Vagina (tissue), 2 donors: ENCODE measurements around the gene IGFBP2. TPM values are rescaled to one million over a fixed set of nuclear protein-coding genes. Genes with fewer than 3 reads are reported as not detected.

Experiments
- DNase-seq, 2 donors: peaks; one replicate each; pipeline ENCODE4 v3.0.0-alpha.2; 2017; ENCODE audit errors: extremely low spot score in 2 of 2
- H3K27ac ChIP-seq: fragments of 200-600 bp; sonication (generic); one replicate; pipeline ENCODE4 v1.5.1; 2019
- H3K27me3 ChIP-seq: fragments of 200-600 bp; sonication (generic); one replicate; pipeline ENCODE4 v1.5.1; 2019
- H3K36me3 ChIP-seq, 2 donors: fragments of 200-600 bp; sonication (generic); one replicate each; pipeline ENCODE4 v1.5.1; 2017 to 2019
- H3K4me1 ChIP-seq: fragments of 200-600 bp; sonication (generic); one replicate; pipeline ENCODE4 v1.5.1; 2019
- H3K4me3 ChIP-seq, 2 donors: fragments of 200-600 bp; sonication (generic); 1 replicate in 1 of 2; 2 replicates in 1 of 2; pipeline ENCODE4 v1.5.1; 2016 to 2019
- H3K9me3 ChIP-seq: fragments of 200-600 bp; sonication (generic); one replicate; pipeline ENCODE4 v1.5.1; 2019
- CTCF ChIP-seq, 3 experiments: fragments of 450-650 bp in 2 of 3; fragments of 200-600 bp in 1 of 3; sonication (generic) in 1 of 3; IDR thresholded peaks; one replicate each; pipeline ENCODE4 v1.5.1; 2017 to 2019; ENCODE audit warnings: antibody characterized with exemption in 3 of 3, mild to moderate bottlenecking in 2 of 3, moderate library complexity in 2 of 3
- POLR2A ChIP-seq, 2 donors: fragments of 450-650 bp; IDR thresholded peaks; one replicate each; pipeline ENCODE4 v1.6.1; 2017; ENCODE audit warnings: antibody characterized with exemption in 2 of 2, mild to moderate bottlenecking in 2 of 2, moderate library complexity in 2 of 2
- POLR2AphosphoS5 ChIP-seq, 2 donors: sonication (generic); formaldehyde crosslinking; IDR thresholded peaks; one replicate each; pipeline ENCODE4 v1.9.0; 2017; ENCODE audit warnings: antibody characterized with exemption in 2 of 2, mild to moderate bottlenecking in 2 of 2, low read depth in 1 of 2; ENCODE audit not compliant: insufficient read depth in 1 of 2
- intact Hi-C: fragments of 100-400 bp; cut with DNase I; formaldehyde crosslinking; loops from one replicate; pipeline ENCODE4 v1.15.1; 2023
- total RNA-seq: library from RNA; depleted of rRNA; stranded (reverse); fragments of >200 nt; gene quantifications from one replicate; pipeline ENCODE4 v1.2.3, GENCODE V29; 2016

The IGFBP2 gene
- total RNA-seq, 1 donor from 2014 or later = 82.7 TPM

DNA sequence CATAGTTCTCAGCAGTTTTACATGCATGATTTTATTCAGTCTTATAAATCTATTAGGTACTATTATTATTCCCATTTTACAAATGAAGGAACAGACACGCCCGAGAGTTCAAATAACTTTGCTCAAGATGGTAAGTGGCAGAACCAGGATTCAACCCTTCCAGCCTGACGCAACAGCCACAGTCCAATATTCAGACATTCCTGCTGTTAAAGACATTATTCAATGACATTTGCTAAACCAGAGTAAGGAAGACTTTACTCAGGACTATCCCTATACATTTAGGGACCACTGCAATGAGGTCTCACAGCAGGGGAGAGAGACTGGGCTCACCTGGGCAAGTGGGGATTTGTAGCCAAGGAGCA is 29.4 kb upstream of the IGFBP2 start:
- TF ChIP-seq POLR2A (IDR thresholded peaks at IDR 0.05) (no peak), CTCF (IDR thresholded peaks at IDR 0.05) (no peak), POLR2AphosphoS5 (IDR thresholded peaks at IDR 0.05; ENCODE audit: insufficient read depth in 1 of 2, low read depth in 1 of 2) (no peak)
- H3K4me1 ChIP-seq = peaks cover 6% of the 10 kb centered on the region
- no peaks in the 10 kb centered on the region for H3K27me3 ChIP-seq
- no peak for DNase-seq
- H3K36me3 ChIP-seq = no peaks in the 10 kb centered on the region
- H3K27ac ChIP-seq = no peak overlapping the region
- no peaks in the 10 kb centered on the region for H3K9me3 ChIP-seq
- no peak overlapping the region for H3K4me3 ChIP-seq
- intact Hi-C loops = no loop called here

DNA sequence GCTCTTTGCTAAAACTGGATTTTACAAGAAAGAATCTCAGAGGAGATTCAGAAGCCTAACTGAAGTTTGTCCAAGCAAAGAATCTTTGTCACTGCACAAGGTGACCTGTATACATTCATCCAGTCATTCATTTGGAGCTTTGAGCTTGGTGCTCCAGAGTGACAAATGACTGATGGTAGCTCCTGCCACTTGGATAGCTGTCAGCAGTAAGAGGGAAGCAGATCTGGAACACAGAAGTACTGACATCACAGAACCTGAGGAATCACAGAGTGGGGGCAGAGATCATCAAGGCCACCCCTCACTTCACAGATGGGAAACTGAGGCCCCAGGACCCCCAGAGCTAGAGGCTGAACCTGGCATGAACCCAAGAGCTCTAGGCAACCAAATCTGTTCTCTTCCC is 28.8 kb upstream of the IGFBP2 start:
- Histone ChIP-seq H3K27ac (no peak overlapping the region), H3K4me3 (no peak overlapping the region), H3K4me1 (peaks cover 6% of the 10 kb centered on the region), H3K27me3 (no peaks in the 10 kb centered on the region), H3K36me3 (no peaks in the 10 kb centered on the region), H3K9me3 (no peaks in the 10 kb centered on the region)
- no peak for TF ChIP-seq POLR2A (IDR thresholded peaks at IDR 0.05)
- no peak for TF ChIP-seq POLR2AphosphoS5 (IDR thresholded peaks at IDR 0.05; ENCODE audit: insufficient read depth in 1 of 2, low read depth in 1 of 2)
- no peak for TF ChIP-seq CTCF (IDR thresholded peaks at IDR 0.05)
- intact Hi-C loops = no loop called here
- DNase-seq = no peak

GRCh38 chr2:216606551-216607276 is 26.5 kb upstream of the IGFBP2 start:
- Histone ChIP-seq H3K27ac (no peak overlapping the region), H3K27me3 (no peaks in the 10 kb centered on the region), H3K4me3 (no peak overlapping the region), H3K9me3 (no peaks in the 10 kb centered on the region), H3K36me3 (no peaks in the 10 kb centered on the region), H3K4me1 (peaks cover 6% of the 10 kb centered on the region)
- intact Hi-C loops = no loop called here
- no peak for DNase-seq
- no peak for TF ChIP-seq CTCF (IDR thresholded peaks at IDR 0.05)
- no peak for TF ChIP-seq POLR2A (IDR thresholded peaks at IDR 0.05)
- TF ChIP-seq POLR2AphosphoS5 (IDR thresholded peaks at IDR 0.05; ENCODE audit: insufficient read depth in 1 of 2, low read depth in 1 of 2) = no peak

DNA sequence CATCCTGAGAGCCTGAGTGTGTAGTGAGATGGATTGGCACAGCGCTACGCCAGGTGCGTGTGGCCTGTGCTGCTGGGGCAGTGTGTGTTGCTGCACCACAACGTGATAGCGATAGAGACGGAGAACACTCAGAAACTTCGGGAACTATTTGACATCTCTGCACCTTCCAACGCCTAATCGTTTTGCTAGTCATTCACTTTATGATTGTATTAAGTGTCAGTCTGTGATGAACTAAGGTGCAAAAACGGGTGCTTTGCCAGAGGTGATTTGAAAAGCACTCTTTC is 26.0 kb upstream of the IGFBP2 start:
- no peak overlapping the region for H3K4me3 ChIP-seq
- intact Hi-C loops = no loop called here
- H3K9me3 ChIP-seq = no peaks in the 10 kb centered on the region
- TF ChIP-seq CTCF (IDR thresholded peaks at IDR 0.05) (no peak), POLR2AphosphoS5 (IDR thresholded peaks at IDR 0.05; ENCODE audit: insufficient read depth in 1 of 2, low read depth in 1 of 2) (no peak), POLR2A (IDR thresholded peaks at IDR 0.05) (no peak)
- no peak overlapping the region for H3K27ac ChIP-seq
- DNase-seq = no peak
- peaks cover 6% of the 10 kb centered on the region for H3K4me1 ChIP-seq
- H3K36me3 ChIP-seq = no peaks in the 10 kb centered on the region
- no peaks in the 10 kb centered on the region for H3K27me3 ChIP-seq

GRCh38 chr2:216608525-216608924 is 24.7 kb upstream of the IGFBP2 start:
- intact Hi-C loops = no loop called here
- no peaks in the 10 kb centered on the region for H3K27me3 ChIP-seq
- no peak for TF ChIP-seq POLR2A (IDR thresholded peaks at IDR 0.05)
- TF ChIP-seq CTCF (IDR thresholded peaks at IDR 0.05) = no peak
- H3K9me3 ChIP-seq = no peaks in the 10 kb centered on the region
- H3K36me3 ChIP-seq = no peaks in the 10 kb centered on the region
- no peak for DNase-seq
- no peak overlapping the region for H3K27ac ChIP-seq
- H3K4me1 ChIP-seq = peaks cover 6% of the 10 kb centered on the region
- no peak overlapping the region for H3K4me3 ChIP-seq
